ENCODE measurements around the gene CDH13.

CDH13 gene

DNA sequence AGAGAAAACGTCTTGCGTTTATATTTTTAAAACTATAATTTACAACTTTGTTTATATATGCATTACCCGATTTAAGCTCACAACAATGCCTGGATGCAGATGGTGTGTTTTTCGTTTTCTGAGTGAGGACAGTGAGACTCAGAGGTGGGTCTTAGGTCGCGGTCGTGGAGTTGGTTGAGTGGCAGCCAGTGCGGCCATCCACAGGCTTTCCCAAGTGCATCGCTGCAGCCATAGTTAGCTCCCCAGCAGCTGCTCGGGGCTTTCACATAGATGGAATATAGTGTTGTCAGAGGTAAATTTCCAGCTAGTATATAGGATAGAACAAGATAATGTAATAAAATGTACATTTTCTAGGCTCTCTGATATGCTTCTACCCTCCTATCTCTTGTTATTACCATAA, 417.8 kb downstream of the CDH13 start:
- H3K9me3 ChIP-seq (replicated peaks; ENCODE audit: low read length): no peaks in the 10 kb centered on the region
- H3K9ac ChIP-seq (ENCODE audit: low read depth, low read length): no peak overlapping the region
- H3K27me3 ChIP-seq (ENCODE audit: control insufficient read depth, insufficient read depth, low read length): no peaks in the 10 kb centered on the region
- no peak overlapping the region for H3K4me3 ChIP-seq (ENCODE audit: low read length)
- H3K4me1 ChIP-seq (ENCODE audit: control insufficient read depth, insufficient read depth, low read length): peaks cover 9% of the 10 kb centered on the region
- H3K36me3 ChIP-seq (ENCODE audit: insufficient read depth, low read length): peaks cover 5% of the 10 kb centered on the region
- no peak overlapping the region for H3K4me2 ChIP-seq (ENCODE audit: low read length)

GRCh38 chr16:83045790-83046189, 419.0 kb downstream of the CDH13 start:
- H3K36me3 ChIP-seq (ENCODE audit: insufficient read depth, low read length): peaks cover 5% of the 10 kb centered on the region
- H3K9me3 ChIP-seq (replicated peaks; ENCODE audit: low read length): no peaks in the 10 kb centered on the region
- H3K4me2 ChIP-seq (ENCODE audit: low read length): no peak overlapping the region
- no peak overlapping the region for H3K4me3 ChIP-seq (ENCODE audit: low read length)
- peaks cover 4% of the 10 kb centered on the region for H3K4me1 ChIP-seq (ENCODE audit: control insufficient read depth, insufficient read depth, low read length)
- no peak overlapping the region for H3K9ac ChIP-seq (ENCODE audit: low read depth, low read length)
- no peaks in the 10 kb centered on the region for H3K27me3 ChIP-seq (ENCODE audit: control insufficient read depth, insufficient read depth, low read length)

- no peak overlapping the region for H3K4me3 ChIP-seq (ENCODE audit: low read length)
- H3K9me3 ChIP-seq (replicated peaks; ENCODE audit: low read length): no peaks in the 10 kb centered on the region
Measured at GRCh38 chr16:83046664-83047063, 419.9 kb downstream of the CDH13 start.

DNA sequence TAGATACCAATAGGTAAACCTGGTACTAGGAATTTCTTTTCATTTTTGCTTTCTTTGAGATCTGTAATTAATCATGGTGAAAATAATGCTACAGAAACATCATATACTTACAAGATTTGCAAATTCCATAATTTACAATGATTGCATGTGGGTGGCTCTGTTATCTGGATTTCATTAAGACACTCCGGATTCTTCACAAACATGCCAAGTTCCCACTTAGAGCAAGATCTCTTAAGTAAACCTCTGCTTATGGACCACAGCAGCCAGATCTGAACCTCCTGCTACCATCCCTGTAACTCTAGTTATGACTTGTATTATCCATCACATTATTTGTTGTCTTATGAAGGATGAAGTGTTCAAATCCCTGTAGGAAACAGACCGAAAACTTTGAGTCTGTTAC, 424.7 kb downstream of the CDH13 start:
- H3K4me1 ChIP-seq (ENCODE audit: control insufficient read depth, insufficient read depth, low read length): peaks cover 3% of the 10 kb centered on the region

More at GRCh38 chr16:83046664-83047063, 419.9 kb downstream of the CDH13 start:
- no peak overlapping the region for H3K9ac ChIP-seq (ENCODE audit: low read depth, low read length)
- no peaks in the 10 kb centered on the region for H3K27me3 ChIP-seq (ENCODE audit: control insufficient read depth, insufficient read depth, low read length)
- H3K4me1 ChIP-seq (ENCODE audit: control insufficient read depth, insufficient read depth, low read length): peaks cover 4% of the 10 kb centered on the region
- no peak overlapping the region for H3K4me2 ChIP-seq (ENCODE audit: low read length)
- peaks cover 5% of the 10 kb centered on the region for H3K36me3 ChIP-seq (ENCODE audit: insufficient read depth, low read length)

GRCh38 chr16:83054283-83054682, 427.5 kb downstream of the CDH13 start:
- Histone ChIP-seq H3K9me3 (replicated peaks; ENCODE audit: low read length) (no peaks in the 10 kb centered on the region), H3K36me3 (ENCODE audit: insufficient read depth, low read length) (no peaks in the 10 kb centered on the region), H3K4me3 (ENCODE audit: low read length) (no peak overlapping the region), H3K4me1 (ENCODE audit: control insufficient read depth, insufficient read depth, low read length) (no peaks in the 10 kb centered on the region), H3K27me3 (ENCODE audit: control insufficient read depth, insufficient read depth, low read length) (no peaks in the 10 kb centered on the region), H3K9ac (ENCODE audit: low read depth, low read length) (no peak overlapping the region), H3K4me2 (ENCODE audit: low read length) (no peak overlapping the region)

More for the DNA sequence above, 424.7 kb downstream of the CDH13 start:
- Histone ChIP-seq H3K27me3 (ENCODE audit: control insufficient read depth, insufficient read depth, low read length) (no peaks in the 10 kb centered on the region), H3K9me3 (replicated peaks; ENCODE audit: low read length) (no peaks in the 10 kb centered on the region), H3K36me3 (ENCODE audit: insufficient read depth, low read length) (no peaks in the 10 kb centered on the region), H3K4me3 (ENCODE audit: low read length) (no peak overlapping the region), H3K9ac (ENCODE audit: low read depth, low read length) (no peak overlapping the region), H3K4me2 (ENCODE audit: low read length) (no peak overlapping the region)

- Histone ChIP-seq H3K27me3 (ENCODE audit: control insufficient read depth, insufficient read depth, low read length) (no peaks in the 10 kb centered on the region), H3K4me3 (ENCODE audit: low read length) (no peak overlapping the region), H3K4me2 (ENCODE audit: low read length) (no peak overlapping the region), H3K4me1 (ENCODE audit: control insufficient read depth, insufficient read depth, low read length) (no peaks in the 10 kb centered on the region), H3K9ac (ENCODE audit: low read depth, low read length) (no peak overlapping the region), H3K36me3 (ENCODE audit: insufficient read depth, low read length) (no peaks in the 10 kb centered on the region), H3K9me3 (replicated peaks; ENCODE audit: low read length) (no peaks in the 10 kb centered on the region)
Measured at GRCh38 chr16:83058376-83058775, 431.6 kb downstream of the CDH13 start.

DNA sequence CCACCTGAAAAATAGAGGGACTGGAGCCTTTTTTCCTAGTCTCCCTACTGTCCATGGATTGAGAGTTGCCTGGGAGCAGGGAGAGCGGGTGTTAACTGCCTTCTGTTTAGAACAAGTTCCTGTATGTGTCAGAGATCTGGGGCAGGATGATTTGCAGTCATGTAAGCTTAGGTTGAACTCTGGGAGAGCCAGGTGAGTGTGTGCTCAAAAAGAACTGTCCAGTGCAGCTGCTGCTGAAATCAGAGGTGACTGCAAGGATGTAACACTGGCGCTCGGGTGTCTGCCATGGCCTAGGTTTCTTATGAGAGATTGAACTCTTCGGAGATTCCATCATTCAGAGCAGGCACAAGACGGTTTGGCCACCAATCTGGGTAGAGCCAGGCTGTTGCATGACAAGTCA, 432.5 kb downstream of the CDH13 start:
- no peaks in the 10 kb centered on the region for H3K27me3 ChIP-seq (ENCODE audit: control insufficient read depth, insufficient read depth, low read length)
- no peak overlapping the region for H3K4me3 ChIP-seq (ENCODE audit: low read length)
- no peaks in the 10 kb centered on the region for H3K9me3 ChIP-seq (replicated peaks; ENCODE audit: low read length)
- no peak overlapping the region for H3K9ac ChIP-seq (ENCODE audit: low read depth, low read length)
- no peaks in the 10 kb centered on the region for H3K4me1 ChIP-seq (ENCODE audit: control insufficient read depth, insufficient read depth, low read length)
- no peak overlapping the region for H3K4me2 ChIP-seq (ENCODE audit: low read length)
- no peaks in the 10 kb centered on the region for H3K36me3 ChIP-seq (ENCODE audit: insufficient read depth, low read length)

DNA sequence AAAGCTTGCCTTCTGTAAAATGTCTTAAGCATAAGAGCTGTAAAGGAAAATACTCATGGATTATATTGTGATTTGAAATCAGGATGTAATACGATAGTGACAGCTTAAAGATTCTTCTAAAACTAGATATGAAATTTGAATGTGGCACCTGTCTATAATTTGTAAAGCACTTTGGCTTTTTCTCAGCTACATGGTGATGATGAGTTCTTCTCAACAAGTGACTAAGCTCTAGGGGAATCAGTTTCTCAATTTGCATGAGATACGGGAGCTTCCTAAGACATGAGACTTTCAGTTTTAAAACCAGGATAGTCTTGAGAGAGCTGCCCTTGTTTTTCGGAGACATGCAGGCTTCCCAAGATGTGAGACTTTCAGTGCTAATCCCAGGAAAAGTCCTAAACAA, 439.2 kb downstream of the CDH13 start:
- no peaks in the 10 kb centered on the region for H3K36me3 ChIP-seq (ENCODE audit: insufficient read depth, low read length)
- H3K4me2 ChIP-seq (ENCODE audit: low read length): no peak overlapping the region
- no peaks in the 10 kb centered on the region for H3K27me3 ChIP-seq (ENCODE audit: control insufficient read depth, insufficient read depth, low read length)
- H3K9me3 ChIP-seq (replicated peaks; ENCODE audit: low read length): no peaks in the 10 kb centered on the region
- H3K4me3 ChIP-seq (ENCODE audit: low read length): no peak overlapping the region
- H3K9ac ChIP-seq (ENCODE audit: low read depth, low read length): no peak overlapping the region
- H3K4me1 ChIP-seq (ENCODE audit: control insufficient read depth, insufficient read depth, low read length): no peaks in the 10 kb centered on the region

DNA sequence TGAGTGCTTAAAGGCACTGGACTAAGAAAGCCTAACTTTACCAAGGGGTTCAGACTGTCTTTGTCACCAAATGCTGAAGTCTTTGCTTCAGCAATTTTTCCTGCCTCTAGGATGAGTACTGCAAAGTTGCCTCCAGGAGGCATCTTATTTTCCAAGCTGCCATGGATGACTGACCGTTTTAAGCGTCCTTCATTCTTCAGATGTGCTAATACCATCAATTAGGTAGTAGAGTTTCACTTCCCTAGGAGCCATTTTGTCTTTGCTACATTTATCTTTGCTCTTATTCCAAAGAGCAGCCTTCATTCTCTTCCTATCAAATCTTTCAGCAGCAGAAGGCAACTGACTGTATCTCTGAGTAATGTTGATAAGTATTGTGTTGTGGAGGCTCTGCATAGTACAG, 440.1 kb downstream of the CDH13 start:
- H3K4me3 ChIP-seq (ENCODE audit: low read length): no peak overlapping the region
- H3K9ac ChIP-seq (ENCODE audit: low read depth, low read length): no peak overlapping the region
- H3K4me1 ChIP-seq (ENCODE audit: control insufficient read depth, insufficient read depth, low read length): no peaks in the 10 kb centered on the region
- H3K36me3 ChIP-seq (ENCODE audit: insufficient read depth, low read length): no peaks in the 10 kb centered on the region
- no peaks in the 10 kb centered on the region for H3K9me3 ChIP-seq (replicated peaks; ENCODE audit: low read length)
- no peak overlapping the region for H3K4me2 ChIP-seq (ENCODE audit: low read length)
- no peaks in the 10 kb centered on the region for H3K27me3 ChIP-seq (ENCODE audit: control insufficient read depth, insufficient read depth, low read length)

DNA sequence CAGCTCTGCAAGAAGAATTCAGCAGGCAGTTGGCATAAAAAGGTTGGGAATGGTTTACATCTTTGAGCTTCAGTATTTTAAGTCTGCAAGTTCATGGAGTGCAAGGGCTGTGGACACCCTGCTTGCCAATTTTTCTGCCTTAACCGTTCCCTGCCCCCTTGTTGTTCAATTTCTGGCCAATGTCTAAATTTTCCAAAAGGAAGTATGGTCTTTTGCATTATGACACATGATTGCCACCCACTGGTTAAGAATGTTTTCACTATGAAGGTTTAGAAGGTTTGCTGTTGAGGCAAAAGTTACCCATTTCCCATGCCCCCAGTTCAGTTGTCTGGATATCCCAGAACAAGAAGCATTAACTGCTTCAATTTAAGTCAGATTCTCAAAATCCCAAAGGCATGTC, 441.9 kb downstream of the CDH13 start:
- Histone ChIP-seq H3K36me3 (ENCODE audit: insufficient read depth, low read length) (no peaks in the 10 kb centered on the region), H3K9me3 (replicated peaks; ENCODE audit: low read length) (no peaks in the 10 kb centered on the region), H3K4me3 (ENCODE audit: low read length) (no peak overlapping the region), H3K27me3 (ENCODE audit: control insufficient read depth, insufficient read depth, low read length) (no peaks in the 10 kb centered on the region), H3K4me1 (ENCODE audit: control insufficient read depth, insufficient read depth, low read length) (peaks cover 6% of the 10 kb centered on the region), H3K9ac (ENCODE audit: low read depth, low read length) (no peak overlapping the region), H3K4me2 (ENCODE audit: low read length) (no peak overlapping the region)

GRCh38 chr16:83070416-83071209, 443.8 kb downstream of the CDH13 start:
- Histone ChIP-seq H3K4me1 (ENCODE audit: control insufficient read depth, insufficient read depth, low read length) (peaks cover 6% of the 10 kb centered on the region), H3K4me2 (ENCODE audit: low read length) (no peak overlapping the region), H3K36me3 (ENCODE audit: insufficient read depth, low read length) (no peaks in the 10 kb centered on the region), H3K4me3 (ENCODE audit: low read length) (no peak overlapping the region), H3K27me3 (ENCODE audit: control insufficient read depth, insufficient read depth, low read length) (no peaks in the 10 kb centered on the region), H3K9ac (ENCODE audit: low read depth, low read length) (no peak overlapping the region), H3K9me3 (replicated peaks; ENCODE audit: low read length) (no peaks in the 10 kb centered on the region)

DNA sequence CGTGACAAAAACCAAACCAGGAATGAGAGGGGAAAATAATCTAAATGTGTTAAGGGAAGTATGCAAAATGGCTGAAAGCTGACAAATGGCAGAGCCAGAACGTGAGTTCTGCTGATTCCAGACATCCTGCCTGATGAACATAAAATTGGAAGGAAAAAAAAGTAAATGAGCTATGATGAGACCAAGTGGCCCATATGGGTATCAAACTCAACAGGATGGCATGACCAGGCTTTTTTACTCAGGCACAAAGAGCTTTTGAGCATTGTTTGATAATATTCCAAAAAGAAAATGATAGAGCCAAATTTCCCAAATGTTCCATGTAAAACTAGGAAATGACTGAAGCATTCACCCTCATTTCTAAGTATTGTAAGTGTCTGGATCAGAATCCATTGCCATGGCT, 449.2 kb downstream of the CDH13 start:
- no peak overlapping the region for H3K4me3 ChIP-seq (ENCODE audit: low read length)
- H3K9me3 ChIP-seq (replicated peaks; ENCODE audit: low read length): no peaks in the 10 kb centered on the region
- H3K27me3 ChIP-seq (ENCODE audit: control insufficient read depth, insufficient read depth, low read length): no peaks in the 10 kb centered on the region
- no peak overlapping the region for H3K4me2 ChIP-seq (ENCODE audit: low read length)
- H3K4me1 ChIP-seq (ENCODE audit: control insufficient read depth, insufficient read depth, low read length): peaks cover 6% of the 10 kb centered on the region
- H3K9ac ChIP-seq (ENCODE audit: low read depth, low read length): no peak overlapping the region
- H3K36me3 ChIP-seq (ENCODE audit: insufficient read depth, low read length): no peaks in the 10 kb centered on the region

All from skeletal muscle satellite cell (primary cell).